H9 (cell line): ENCODE data around the gene SAMHD1. TPM values are rescaled to one million over a fixed set of nuclear protein-coding genes. Genes with fewer than 3 reads are reported as not detected.

Experiments
- DNase-seq: peaks from one replicate; pipeline ENCODE4 v3.0.0-alpha.2; 2017
- H2AFZ ChIP-seq: one replicate; pipeline ENCODE4 v1.6.1; 2013; ENCODE audit warnings: mild to moderate bottlenecking, low read length, control low read depth, moderate library complexity
- H2AK5ac ChIP-seq: 2 replicates; pipeline ENCODE4 v1.6.1; 2013; ENCODE audit warnings: low read length, control low read depth, mixed read lengths; ENCODE audit not compliant: insufficient read length
- H2BK120ac ChIP-seq: one replicate; pipeline ENCODE4 v1.6.1; 2013; ENCODE audit warnings: low read depth, mild to moderate bottlenecking, low read length, control low read depth, inconsistent platforms; ENCODE audit not compliant: poor library complexity, severe bottlenecking
- H2BK12ac ChIP-seq: 2 replicates; pipeline ENCODE4 v1.6.1; 2013; ENCODE audit warnings: low read length, control low read depth, mixed read lengths, low read depth; ENCODE audit not compliant: insufficient read length
- H2BK15ac ChIP-seq: 2 replicates; pipeline ENCODE4 v1.6.1; 2013; ENCODE audit warnings: low read depth, low read length, control low read depth
- H2BK20ac ChIP-seq: one replicate; pipeline ENCODE4 v1.6.1; 2013; ENCODE audit warnings: low read depth, mild to moderate bottlenecking, low read length, control low read depth, inconsistent platforms; ENCODE audit not compliant: poor library complexity, severe bottlenecking
- H2BK5ac ChIP-seq: 2 replicates; pipeline ENCODE4 v1.6.1; 2013; ENCODE audit warnings: low read length, control low read depth, mixed read lengths; ENCODE audit not compliant: insufficient read length
- H3K14ac ChIP-seq: 2 replicates; pipeline ENCODE4 v1.6.1; 2013; ENCODE audit warnings: low read length, control low read depth; ENCODE audit not compliant: insufficient read depth
- H3K18ac ChIP-seq: 2 replicates; pipeline ENCODE4 v1.6.1; 2013; ENCODE audit warnings: low read depth, mild to moderate bottlenecking, mixed read lengths, low read length, control low read depth; ENCODE audit not compliant: insufficient read length
- H3K23ac ChIP-seq: 2 replicates; pipeline ENCODE4 v1.6.1; 2013; ENCODE audit warnings: low read length, control low read depth, mixed read lengths, low read depth; ENCODE audit not compliant: insufficient read length
- H3K23me2 ChIP-seq: 2 replicates; pipeline ENCODE4 v1.6.1; 2013; ENCODE audit warnings: low read depth, mild to moderate bottlenecking, mixed read lengths, low read length, control low read depth; ENCODE audit not compliant: insufficient read length, poor library complexity, severe bottlenecking
- H3K27ac ChIP-seq: 2 replicates; pipeline ENCODE4 v1.5.1; 2013; ENCODE audit warnings: low read length, control low read depth, mixed read lengths, low read depth; ENCODE audit not compliant: insufficient read length
- H3K27me3 ChIP-seq: 2 replicates; pipeline ENCODE4 v1.6.1; 2013; ENCODE audit warnings: low read length, control low read depth, inconsistent platforms; ENCODE audit not compliant: insufficient read depth
- H3K4ac ChIP-seq: 2 replicates; pipeline ENCODE4 v1.6.1; 2013; ENCODE audit warnings: low read depth, mild to moderate bottlenecking, control low read depth, inconsistent platforms, low read length, moderate library complexity
- H3K4me1 ChIP-seq: 2 replicates; pipeline ENCODE4 v1.6.1; 2013; ENCODE audit warnings: low read length, control low read depth, inconsistent platforms; ENCODE audit not compliant: insufficient read depth
- H3K4me2 ChIP-seq: 2 replicates; pipeline ENCODE4 v1.6.1; 2013; ENCODE audit warnings: low read length, control low read depth, mixed read lengths; ENCODE audit not compliant: insufficient read length, insufficient read depth
- H3K56ac ChIP-seq: 2 replicates; pipeline ENCODE4 v1.6.1; 2013; ENCODE audit warnings: low read depth, mild to moderate bottlenecking, mixed read lengths, low read length, control low read depth; ENCODE audit not compliant: insufficient read length
- H3K79me1 ChIP-seq: 2 replicates; pipeline ENCODE4 v1.6.1; 2013; ENCODE audit warnings: low read depth, mild to moderate bottlenecking, moderate library complexity, low read length, control low read depth, inconsistent platforms; ENCODE audit not compliant: insufficient read depth, poor library complexity, severe bottlenecking
- H3K79me2 ChIP-seq: 2 replicates; pipeline ENCODE4 v1.6.1; 2013; ENCODE audit warnings: low read length, control low read depth, inconsistent platforms; ENCODE audit not compliant: insufficient read depth
- H3K9ac ChIP-seq: 2 replicates; pipeline ENCODE4 v1.6.1; 2013; ENCODE audit warnings: low read length, control low read depth, mixed read lengths; ENCODE audit not compliant: insufficient read length; ENCODE audit errors: extremely low read depth
- H3K9me3 ChIP-seq: one replicate; pipeline ENCODE4 v1.6.1; 2013; ENCODE audit warnings: low read depth, low read length, inconsistent platforms; ENCODE audit not compliant: control insufficient read depth
- H3T11ph ChIP-seq: one replicate; pipeline ENCODE4 v1.6.1; 2013; ENCODE audit warnings: mild to moderate bottlenecking, low read length, control low read depth, inconsistent platforms
- H4K20me1 ChIP-seq: one replicate; pipeline ENCODE4 v1.6.1; 2013; ENCODE audit not compliant: control insufficient read depth, insufficient read length, insufficient read depth
- H4K5ac ChIP-seq: 2 replicates; pipeline ENCODE4 v1.6.1; 2013; ENCODE audit warnings: low read depth, mild to moderate bottlenecking, mixed read lengths, low read length, control low read depth; ENCODE audit not compliant: insufficient read length
- H4K8ac ChIP-seq: replicated peaks from 2 replicates; pipeline ENCODE4 v1.6.1; 2013; ENCODE audit warnings: low read length, control low read depth, mixed read lengths, low read depth; ENCODE audit not compliant: insufficient read length
- H4K91ac ChIP-seq: 2 replicates; pipeline ENCODE4 v1.6.1; 2013; ENCODE audit warnings: low read depth, mild to moderate bottlenecking, moderate library complexity, mixed read lengths, low read length, control low read depth; ENCODE audit not compliant: insufficient read length
- H3K27ac Mint-ChIP-seq, 3 experiments: 2 replicates in 2 of 3; 3 replicates in 1 of 3; pipeline ENCODE4 v1.8.0; 2020 to 2021; ENCODE audit warnings: mixed read lengths in 3 of 3, mild to moderate bottlenecking in 1 of 3, moderate library complexity in 1 of 3
- H3K27me3 Mint-ChIP-seq: 2 replicates; pipeline ENCODE4 v1.8.0; 2021; ENCODE audit warnings: low read depth, mild to moderate bottlenecking, moderate library complexity, mixed read lengths
- H3K36me3 Mint-ChIP-seq, 3 experiments: 2 replicates in 2 of 3; 3 replicates in 1 of 3; pipeline ENCODE4 v1.8.0; 2020 to 2021; ENCODE audit warnings: low read depth in 3 of 3, mixed read lengths in 3 of 3; ENCODE audit not compliant: insufficient read depth in 1 of 3
- H3K4me1 Mint-ChIP-seq, 2 experiments: 2 replicates each; pipeline ENCODE4 v1.8.0; 2020; ENCODE audit warnings: mixed read lengths in 2 of 2
- H3K4me3 Mint-ChIP-seq, 2 experiments: 2 replicates in 1 of 2; 3 replicates in 1 of 2; pipeline ENCODE4 v1.8.0; 2020 to 2021; ENCODE audit warnings: mild to moderate bottlenecking in 2 of 2, mixed read lengths in 2 of 2, moderate library complexity in 1 of 2
- H3K9me3 Mint-ChIP-seq, 2 experiments: 2 replicates in 1 of 2; 3 replicates in 1 of 2; pipeline ENCODE4 v1.8.0; 2020; ENCODE audit warnings: mild to moderate bottlenecking in 2 of 2, mixed read lengths in 2 of 2, moderate library complexity in 1 of 2
- WGBS: extraction: QIAGEN DNeasy Blood & Tissue Kit; methylation state at CpG from one replicate; pipeline ENCODE4 v1.1.7; 2013; ENCODE audit warnings: missing lambda C conversion rate, low lambda C conversion rate, mixed read lengths; ENCODE audit not compliant: insufficient read length; ENCODE audit errors: extremely low coverage; 5-methylcytosine and 5-hydroxymethylcytosine counted together
- total RNA-seq: library from RNA; stranded (reverse); gene quantifications from 2 replicates; pipeline ENCODE4 v1.2.1, GENCODE V29; 2021
- TF ChIP-seq, protein P1 (sequence below): fragments of 200-600 bp; sonication (generic); conservative IDR thresholded peaks from 3 replicates; pipeline ENCODE4 v1.8.0; 2021; ENCODE audit warnings: antibody characterized with exemption, mild to moderate bottlenecking

SAMHD1 gene
- total RNA-seq, 1 experiment from 2014 or later = 53.1 TPM

DNA sequence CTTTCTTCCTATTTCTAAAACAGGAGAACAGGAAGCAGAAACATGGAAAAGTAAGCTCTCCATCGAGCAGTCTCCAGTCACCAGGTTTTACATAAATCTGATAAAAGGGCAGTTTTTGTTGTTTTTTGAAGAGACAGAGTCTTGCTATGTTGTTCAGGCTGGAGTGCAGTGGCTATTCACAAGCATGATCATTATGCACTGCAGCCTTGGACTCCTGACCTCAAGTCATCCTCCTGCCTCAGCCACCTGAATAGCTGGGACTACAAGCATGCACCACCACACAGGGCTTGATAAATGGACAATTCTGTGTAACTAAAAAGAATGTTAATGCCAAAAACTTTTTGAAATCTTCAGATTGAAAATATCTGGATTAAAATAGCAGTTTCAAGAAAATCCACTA, 23.8 kb downstream of the SAMHD1 start:
- H3K18ac ChIP-seq = no peak overlapping the region
- no peaks in the 10 kb centered on the region for H3K79me1 ChIP-seq
- no peak overlapping the region for H2AFZ ChIP-seq
- no peak overlapping the region for H3K4ac ChIP-seq
- no peak overlapping the region for H3K27ac ChIP-seq
- no peak overlapping the region for H2BK15ac ChIP-seq
- H3K36me3 Mint-ChIP-seq = peaks cover 8 to 69% (median 61%) of the 10 kb centered on the region in 3 experiments; a peak in 5 of 7 replicates
- H3K4me1 ChIP-seq = no peaks in the 10 kb centered on the region
- no peak overlapping the region for H3K4me2 ChIP-seq
- no CpG with 5 or more reads among the region's 1 CpG for WGBS
- no peak overlapping the region for H2BK20ac ChIP-seq
- H3K27me3 ChIP-seq = no peaks in the 10 kb centered on the region; the same call in 1 of the 2 replicates
- H3K4me1 Mint-ChIP-seq = peaks cover 6 to 11% of the 10 kb centered on the region in 2 experiments; a peak in 3 of 4 replicates
- no peak overlapping the region for H2BK12ac ChIP-seq
- no peaks in the 10 kb centered on the region for H3K27me3 Mint-ChIP-seq
- TF ChIP-seq, protein P1, sequence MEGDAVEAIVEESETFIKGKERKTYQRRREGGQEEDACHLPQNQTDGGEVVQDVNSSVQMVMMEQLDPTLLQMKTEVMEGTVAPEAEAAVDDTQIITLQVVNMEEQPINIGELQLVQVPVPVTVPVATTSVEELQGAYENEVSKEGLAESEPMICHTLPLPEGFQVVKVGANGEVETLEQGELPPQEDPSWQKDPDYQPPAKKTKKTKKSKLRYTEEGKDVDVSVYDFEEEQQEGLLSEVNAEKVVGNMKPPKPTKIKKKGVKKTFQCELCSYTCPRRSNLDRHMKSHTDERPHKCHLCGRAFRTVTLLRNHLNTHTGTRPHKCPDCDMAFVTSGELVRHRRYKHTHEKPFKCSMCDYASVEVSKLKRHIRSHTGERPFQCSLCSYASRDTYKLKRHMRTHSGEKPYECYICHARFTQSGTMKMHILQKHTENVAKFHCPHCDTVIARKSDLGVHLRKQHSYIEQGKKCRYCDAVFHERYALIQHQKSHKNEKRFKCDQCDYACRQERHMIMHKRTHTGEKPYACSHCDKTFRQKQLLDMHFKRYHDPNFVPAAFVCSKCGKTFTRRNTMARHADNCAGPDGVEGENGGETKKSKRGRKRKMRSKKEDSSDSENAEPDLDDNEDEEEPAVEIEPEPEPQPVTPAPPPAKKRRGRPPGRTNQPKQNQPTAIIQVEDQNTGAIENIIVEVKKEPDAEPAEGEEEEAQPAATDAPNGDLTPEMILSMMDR = 0 out of 3 replicates have a peak, but pooled peaks have one; percentile 9
- no peak for DNase-seq
- no peak overlapping the region for H4K8ac ChIP-seq
- H3K23me2 ChIP-seq = no peaks in the 10 kb centered on the region
- no peak overlapping the region for H2BK120ac ChIP-seq
- H3K14ac ChIP-seq = no peak overlapping the region
- H2AK5ac ChIP-seq = no peak overlapping the region
- no peak overlapping the region for H4K5ac ChIP-seq
- no peaks in the 10 kb centered on the region for H3K9me3 Mint-ChIP-seq
- no peak overlapping the region for H3K56ac ChIP-seq
- no peak overlapping the region for H3K4me3 Mint-ChIP-seq
- no peak overlapping the region for H3T11ph ChIP-seq
- no peak overlapping the region for H3K23ac ChIP-seq
- H3K79me2 ChIP-seq = no peaks in the 10 kb centered on the region; the same call in 1 of the 2 replicates
- no peak overlapping the region for H2BK5ac ChIP-seq
- H4K20me1 ChIP-seq = no peaks in the 10 kb centered on the region
- no peak overlapping the region for H4K91ac ChIP-seq
- no peaks in the 10 kb centered on the region for H3K9me3 ChIP-seq
- H3K27ac Mint-ChIP-seq = no peak overlapping the region
- H3K9ac ChIP-seq = no peak overlapping the region
